LNCaP clone FGC (cell line): ENCODE results near the gene VAV2.
"Not testable (repeated sequence)": the region's sequence is repeated elsewhere in the genome, so short reads cannot be mapped to it uniquely, and the experiment has no call there.

Source experiments
- DNase-seq: peaks from one replicate; pipeline ENCODE4 v3.0.0-alpha.2; 2011; ENCODE audit warnings: low read depth
- H3K4me3 ChIP-seq: 2 replicates; pipeline ENCODE4 v1.5.1; 2011; ENCODE audit warnings: mild to moderate bottlenecking, low read depth, low read length, control low read depth
- TF ChIP-seq, protein P1 (sequence below): IDR thresholded peaks from 2 replicates; pipeline ENCODE4 v1.5.1; 2012; ENCODE audit warnings: mild to moderate bottlenecking; ENCODE audit not compliant: control insufficient read depth, insufficient read depth; ENCODE audit errors: extremely low read depth

Gene VAV2

DNA sequence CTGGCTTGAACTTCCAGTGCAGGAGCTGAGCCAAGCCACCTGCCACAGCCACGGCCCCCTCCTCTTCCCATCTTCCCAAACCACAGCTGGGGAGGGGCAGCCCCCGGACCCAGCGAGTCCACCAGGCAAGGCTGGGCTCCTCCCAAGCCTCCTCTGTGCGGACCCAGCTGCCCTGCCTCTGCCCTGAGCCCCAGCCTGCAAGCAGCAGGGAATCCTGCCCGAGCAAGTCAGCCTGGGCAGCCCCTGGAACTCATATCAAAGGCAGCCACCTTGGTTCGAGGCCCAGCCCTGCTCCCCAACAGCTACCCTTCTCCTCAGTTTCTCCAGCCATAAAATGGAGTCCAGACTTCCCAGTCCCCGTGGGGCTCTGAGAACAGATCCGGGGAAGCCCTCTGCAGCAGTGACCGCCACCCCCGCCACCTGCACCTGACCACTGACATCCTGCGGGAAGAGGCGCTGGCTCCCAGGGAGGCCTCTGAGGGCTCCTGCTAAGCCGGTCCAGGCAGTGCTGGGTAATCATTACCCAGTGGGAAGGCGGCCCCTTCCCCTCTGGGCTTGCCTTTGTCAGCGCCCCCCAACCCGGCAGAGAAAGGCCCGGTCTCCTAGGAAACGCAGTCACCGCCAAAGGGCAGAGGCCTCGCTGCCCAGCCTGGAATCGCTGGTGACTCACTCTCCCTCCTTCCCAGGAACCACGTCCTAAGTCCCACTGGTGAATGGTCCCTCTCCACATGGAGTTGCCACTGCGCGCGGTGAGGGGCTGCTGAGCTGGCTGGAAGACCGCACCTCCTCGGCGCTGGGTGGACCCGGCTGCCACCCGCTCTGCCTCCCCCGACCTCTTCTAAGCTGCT, 1.5 kb downstream of the VAV2 start:
- TF ChIP-seq, protein P1, sequence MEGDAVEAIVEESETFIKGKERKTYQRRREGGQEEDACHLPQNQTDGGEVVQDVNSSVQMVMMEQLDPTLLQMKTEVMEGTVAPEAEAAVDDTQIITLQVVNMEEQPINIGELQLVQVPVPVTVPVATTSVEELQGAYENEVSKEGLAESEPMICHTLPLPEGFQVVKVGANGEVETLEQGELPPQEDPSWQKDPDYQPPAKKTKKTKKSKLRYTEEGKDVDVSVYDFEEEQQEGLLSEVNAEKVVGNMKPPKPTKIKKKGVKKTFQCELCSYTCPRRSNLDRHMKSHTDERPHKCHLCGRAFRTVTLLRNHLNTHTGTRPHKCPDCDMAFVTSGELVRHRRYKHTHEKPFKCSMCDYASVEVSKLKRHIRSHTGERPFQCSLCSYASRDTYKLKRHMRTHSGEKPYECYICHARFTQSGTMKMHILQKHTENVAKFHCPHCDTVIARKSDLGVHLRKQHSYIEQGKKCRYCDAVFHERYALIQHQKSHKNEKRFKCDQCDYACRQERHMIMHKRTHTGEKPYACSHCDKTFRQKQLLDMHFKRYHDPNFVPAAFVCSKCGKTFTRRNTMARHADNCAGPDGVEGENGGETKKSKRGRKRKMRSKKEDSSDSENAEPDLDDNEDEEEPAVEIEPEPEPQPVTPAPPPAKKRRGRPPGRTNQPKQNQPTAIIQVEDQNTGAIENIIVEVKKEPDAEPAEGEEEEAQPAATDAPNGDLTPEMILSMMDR: no peak
- H3K4me3 ChIP-seq: peak overlapping the region; percentile 80
- no peak for DNase-seq

DNA sequence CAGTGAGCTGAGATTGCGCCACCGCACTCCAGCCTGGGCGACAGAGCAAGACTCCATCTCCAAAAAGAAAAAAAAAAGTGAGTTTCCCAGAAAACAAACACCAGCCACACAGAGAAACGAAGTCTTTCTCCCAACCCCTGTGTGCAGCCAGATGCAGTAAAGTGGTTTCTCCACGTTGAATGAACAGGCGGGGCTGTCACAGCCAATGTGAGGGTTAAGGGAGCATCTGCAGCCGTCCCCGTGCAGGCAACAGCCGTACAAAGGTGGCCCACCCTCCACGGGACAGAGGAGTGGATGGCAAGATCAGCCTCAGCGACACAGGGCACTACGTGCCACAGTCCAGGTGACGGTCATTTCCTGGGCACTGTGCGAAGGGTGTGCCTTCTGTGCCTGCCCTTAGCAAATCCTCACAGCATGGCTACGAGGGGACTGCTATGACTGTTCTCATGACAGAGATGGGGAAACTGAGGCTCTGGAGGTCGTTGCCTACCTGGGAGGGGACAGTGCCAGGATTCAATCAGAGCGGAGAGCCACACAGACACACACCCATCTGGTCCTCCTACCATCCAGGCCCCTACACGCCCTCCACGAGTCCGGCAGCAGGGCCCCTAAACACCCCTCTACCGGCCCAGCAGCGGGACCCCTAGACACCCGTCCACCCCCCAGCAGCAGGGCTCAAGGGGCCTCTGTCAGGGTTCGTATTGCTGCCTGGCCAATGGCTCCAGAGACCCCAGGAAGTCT, 2.3 kb downstream of the VAV2 start:
- H3K4me3 ChIP-seq: peak overlapping the region; percentile 80; the same call in 1 of the 2 replicates
- TF ChIP-seq, protein P1: no peak
- DNase-seq: no peak

DNA sequence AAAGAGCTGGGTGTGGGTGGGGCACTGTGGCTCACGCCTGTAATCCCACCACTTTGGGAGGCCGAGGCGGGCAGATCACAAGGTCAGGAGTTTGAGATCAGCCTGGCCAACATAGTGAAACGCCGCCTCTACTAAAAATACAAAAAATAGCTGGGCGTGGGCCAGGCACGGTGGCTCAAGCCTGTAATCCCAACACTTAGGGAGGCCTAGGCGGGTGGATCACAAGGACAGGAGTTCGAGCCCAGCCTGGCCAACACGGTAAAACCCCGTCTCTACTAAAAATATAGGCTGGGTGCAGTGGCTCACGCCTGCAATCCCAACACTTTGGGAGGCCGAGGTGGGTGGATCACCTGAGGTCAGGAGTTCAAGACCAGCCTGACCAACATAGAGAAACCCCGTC, 3.4 kb downstream of the VAV2 start:
- H3K4me3 ChIP-seq, DNase-seq: not testable (repeated sequence)

DNA sequence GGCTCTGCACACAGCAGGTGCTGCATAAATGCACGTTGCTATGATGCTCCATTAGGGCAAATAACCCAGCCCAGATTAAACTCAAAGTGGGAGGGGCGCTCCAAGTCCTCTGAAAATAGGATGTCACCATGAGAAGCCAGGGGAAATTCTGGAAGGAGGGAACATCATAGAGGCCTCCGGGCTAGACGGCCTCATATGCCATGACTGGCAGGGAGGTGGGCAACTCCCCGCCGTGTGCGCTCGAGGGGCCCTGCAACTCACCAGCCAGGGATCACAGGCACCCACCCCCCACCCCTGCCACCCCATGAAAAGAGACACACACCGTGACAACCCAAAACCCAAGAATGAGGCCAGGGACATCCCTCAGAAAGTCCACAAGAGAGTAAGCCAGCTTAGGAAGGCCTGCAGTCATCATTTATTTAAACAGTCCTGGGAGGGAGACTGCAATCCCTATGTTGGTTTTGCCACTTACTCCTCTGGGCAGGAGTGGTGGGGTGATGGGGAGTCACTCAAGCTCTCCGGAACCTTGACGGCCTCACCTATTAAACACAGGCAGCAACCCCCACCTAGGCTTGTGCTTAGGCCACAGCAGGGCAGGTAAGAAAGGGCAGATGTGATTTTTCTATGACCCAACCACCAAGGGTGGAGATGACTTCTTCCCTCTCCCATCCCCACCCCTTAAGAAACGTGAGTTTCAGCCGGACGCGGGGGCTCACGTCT, 4.0 kb downstream of the VAV2 start:
- TF ChIP-seq, protein P1: no peak
- DNase-seq: no peak
- H3K4me3 ChIP-seq: no peak overlapping the region

DNA sequence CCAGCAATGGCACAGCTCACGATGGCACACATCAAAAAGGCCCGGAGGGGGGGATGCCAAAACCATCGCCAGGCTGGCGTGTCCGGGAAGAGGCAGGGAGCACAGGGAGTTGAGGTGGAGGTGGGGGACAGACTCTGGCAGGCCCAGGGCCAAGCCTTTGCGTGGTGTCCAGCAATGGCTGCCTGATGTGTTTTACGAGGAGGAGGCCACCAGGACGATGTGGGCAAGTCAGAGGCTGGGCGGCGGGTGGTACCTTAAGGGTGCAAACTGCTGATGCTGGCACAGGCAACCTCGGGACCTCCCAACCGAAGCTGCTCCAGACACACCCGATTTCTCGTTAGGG, 4.7 kb downstream of the VAV2 start:
- TF ChIP-seq, protein P1: no peak
- H3K4me3 ChIP-seq: no peak overlapping the region
- no peak for DNase-seq

DNA sequence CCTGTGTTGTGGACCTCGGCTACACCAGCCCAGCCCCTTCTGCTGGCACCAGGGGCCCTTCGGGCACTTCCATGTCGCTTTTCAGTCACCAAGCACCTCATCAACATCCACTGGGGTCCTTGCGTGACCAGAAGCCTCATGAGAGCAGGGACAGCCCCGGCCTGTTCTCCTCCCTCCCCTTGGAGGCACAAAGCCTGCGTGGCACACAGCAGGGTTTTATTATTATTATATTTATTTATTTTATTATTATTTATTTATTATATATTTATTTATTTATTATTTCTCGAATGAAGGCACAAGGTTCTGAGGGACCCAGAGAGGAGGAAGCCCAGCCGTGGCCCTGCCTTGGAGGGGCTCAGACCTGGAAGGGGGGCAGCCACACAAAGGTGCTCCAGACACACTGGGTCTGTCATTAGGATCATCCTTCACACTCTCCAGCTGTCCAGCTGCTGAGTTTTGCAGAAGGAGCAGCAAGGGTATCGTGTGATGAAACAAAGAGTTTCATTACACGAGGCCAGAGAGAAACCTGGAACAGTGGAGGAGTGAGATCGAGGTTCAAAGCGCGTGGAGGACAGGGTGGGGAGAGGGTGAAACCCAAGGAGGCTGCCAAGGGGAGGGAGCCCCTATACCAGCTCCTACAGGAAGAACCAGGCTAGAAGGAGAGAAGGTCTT, 5.2 kb downstream of the VAV2 start:
- no peak overlapping the region for H3K4me3 ChIP-seq
- TF ChIP-seq, protein P1: no peak
- DNase-seq: no peak
